Activated T-helper 17 cell treated with anti-CD3 and anti-CD28 coated beads, Interleukin-2, amount 50 U/mL, for 72 hours (primary cell): ENCODE results near the gene DUSP15. TPM values are rescaled to one million over a fixed set of nuclear protein-coding genes. Genes with fewer than 3 reads are reported as not detected.
"Not testable (repeated sequence)": the region's sequence is repeated elsewhere in the genome, so short reads cannot be mapped to it uniquely, and the experiment has no call there.

ENCODE experiments used
- ATAC-seq: fragments of 150-1000 bp; cut with Tn5 transposase; replicated peaks from 2 replicates; pipeline ENCODE4 v1.10.0; 2021; ENCODE audit warnings: mild to moderate bottlenecking, moderate library complexity
- H3K27ac Mint-ChIP-seq: one replicate; pipeline ENCODE4 v1.8.0; 2022; ENCODE audit warnings: mixed read lengths
- H3K27me3 Mint-ChIP-seq: one replicate; pipeline ENCODE4 v1.8.0; 2022; ENCODE audit warnings: mixed read lengths
- H3K36me3 Mint-ChIP-seq: one replicate; pipeline ENCODE4 v1.8.0; 2022; ENCODE audit warnings: low read depth, mild to moderate bottlenecking, mixed read lengths
- H3K4me1 Mint-ChIP-seq: one replicate; pipeline ENCODE4 v1.8.0; 2022; ENCODE audit warnings: mixed read lengths
- H3K4me3 Mint-ChIP-seq: one replicate; pipeline ENCODE4 v1.8.0; 2022; ENCODE audit warnings: mild to moderate bottlenecking, mixed read lengths
- H3K9me3 Mint-ChIP-seq: one replicate; pipeline ENCODE4 v1.8.0; 2022; ENCODE audit warnings: mixed read lengths
- total RNA-seq, 2 donors: library from RNA; stranded (reverse); gene quantifications; one replicate each; pipeline ENCODE4 v1.2.3, GENCODE V29; 2022

The DUSP15 gene
- total RNA-seq, 2 donors from 2014 or later: not detected

DNA sequence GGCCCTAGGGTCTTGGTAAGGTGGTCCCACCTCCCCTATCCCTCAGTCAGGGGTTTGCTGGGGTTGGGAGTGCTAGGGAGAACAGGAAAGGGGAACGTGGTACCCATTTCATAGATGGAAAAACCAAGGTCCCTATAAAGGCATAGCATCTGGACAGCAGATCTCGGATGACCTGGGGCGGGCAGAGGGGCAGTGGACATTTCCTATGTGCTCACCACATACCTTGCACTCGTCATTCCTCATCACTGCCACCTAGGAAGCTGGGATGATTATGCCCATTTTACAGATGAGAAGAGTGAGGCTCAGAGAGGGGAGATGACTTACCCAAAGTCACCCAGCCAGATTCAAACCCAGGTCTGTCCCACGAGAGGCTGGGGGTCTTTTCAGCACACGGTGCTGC, 39.1 kb downstream of the DUSP15 start:
- no peaks in the 10 kb centered on the region for H3K36me3 Mint-ChIP-seq

DNA sequence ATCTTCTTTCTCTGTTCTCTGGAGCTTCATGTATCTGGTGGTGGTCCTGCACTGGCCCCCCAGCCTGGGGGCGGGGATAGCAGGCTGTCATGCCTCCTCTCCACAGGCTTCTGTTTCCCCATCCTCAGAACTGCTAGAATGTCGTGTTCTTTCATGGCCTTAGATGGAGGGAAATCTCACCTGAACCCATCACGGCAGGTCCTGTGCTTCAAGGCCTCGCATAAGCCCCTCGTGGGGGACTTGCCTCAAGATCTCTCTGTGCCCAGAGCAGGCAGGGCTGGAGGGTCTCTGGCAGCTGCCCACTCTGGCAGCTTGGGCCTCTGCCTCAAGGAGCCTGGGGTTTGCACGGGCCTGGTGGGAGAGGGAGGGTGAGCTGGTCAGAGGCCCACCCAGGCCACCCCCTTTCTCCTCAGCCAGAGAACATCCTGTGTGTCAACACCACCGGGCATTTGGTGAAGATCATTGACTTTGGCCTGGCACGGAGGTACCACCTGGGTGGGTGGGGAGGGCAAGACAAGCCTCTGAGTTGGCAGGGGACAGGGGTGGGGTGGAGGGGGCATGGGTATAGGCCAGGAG, 39.8 kb downstream of the DUSP15 start:
- Mint-ChIP-seq H3K9me3 (no peaks in the 10 kb centered on the region), H3K36me3 (no peaks in the 10 kb centered on the region), H3K4me1 (no peaks in the 10 kb centered on the region), H3K27ac (peak overlapping the region; percentile 4), H3K27me3 (no peaks in the 10 kb centered on the region), H3K4me3 (no peak overlapping the region)
- no peak for ATAC-seq

More for the DNA sequence above, 39.1 kb downstream of the DUSP15 start:
- Mint-ChIP-seq H3K27me3 (no peaks in the 10 kb centered on the region), H3K9me3 (no peaks in the 10 kb centered on the region), H3K27ac (no peak overlapping the region), H3K4me1 (no peaks in the 10 kb centered on the region), H3K4me3 (no peak overlapping the region)
- no peak for ATAC-seq

DNA sequence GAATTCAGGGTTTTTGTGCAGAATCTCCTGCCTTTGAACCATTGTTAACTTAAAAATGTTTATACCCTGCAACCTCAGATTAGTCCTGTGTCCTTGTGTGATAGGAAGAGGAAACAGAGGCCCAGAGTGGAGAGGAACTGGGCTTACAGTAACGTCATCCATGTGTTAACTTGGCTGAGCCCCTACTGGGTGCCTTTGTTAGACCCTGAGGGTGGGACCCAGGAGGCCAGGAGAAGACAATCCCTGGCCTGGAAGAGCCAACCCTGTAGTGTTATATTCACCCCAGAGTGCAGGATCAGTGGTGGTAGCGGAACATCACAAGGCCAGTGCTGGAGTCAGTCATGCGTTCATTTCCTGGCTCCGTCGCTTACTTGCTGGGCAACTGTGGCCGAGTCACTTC, 40.6 kb downstream of the DUSP15 start:
- Mint-ChIP-seq H3K36me3 (no peaks in the 10 kb centered on the region), H3K9me3 (no peaks in the 10 kb centered on the region), H3K27me3 (no peaks in the 10 kb centered on the region), H3K4me1 (no peaks in the 10 kb centered on the region), H3K27ac (peak overlapping the region; percentile 4), H3K4me3 (no peak overlapping the region)
- no peak for ATAC-seq

DNA sequence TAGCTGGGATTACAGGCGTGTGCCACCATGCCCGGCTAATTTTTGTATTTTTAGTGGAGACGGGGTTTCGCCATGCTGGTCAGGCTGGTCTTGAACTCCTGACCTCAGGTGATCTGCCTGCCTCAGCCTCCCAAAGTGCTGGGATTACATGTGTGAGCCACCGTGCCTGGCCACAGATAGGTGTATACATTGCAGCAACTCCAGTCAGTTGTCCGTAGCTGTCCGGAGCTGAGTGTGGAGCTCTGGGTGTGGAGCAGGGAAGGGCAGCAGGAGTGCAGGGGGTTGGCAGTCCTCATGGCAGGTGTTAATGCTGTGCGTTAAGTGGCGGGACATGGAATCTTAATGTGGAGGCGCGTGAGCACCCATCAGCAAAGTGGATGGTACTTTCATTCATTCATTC, 42.3 kb downstream of the DUSP15 start:
- not testable (repeated sequence) for H3K36me3 Mint-ChIP-seq, H3K4me3 Mint-ChIP-seq, H3K9me3 Mint-ChIP-seq, ATAC-seq, H3K27me3 Mint-ChIP-seq, H3K4me1 Mint-ChIP-seq, H3K27ac Mint-ChIP-seq

DNA sequence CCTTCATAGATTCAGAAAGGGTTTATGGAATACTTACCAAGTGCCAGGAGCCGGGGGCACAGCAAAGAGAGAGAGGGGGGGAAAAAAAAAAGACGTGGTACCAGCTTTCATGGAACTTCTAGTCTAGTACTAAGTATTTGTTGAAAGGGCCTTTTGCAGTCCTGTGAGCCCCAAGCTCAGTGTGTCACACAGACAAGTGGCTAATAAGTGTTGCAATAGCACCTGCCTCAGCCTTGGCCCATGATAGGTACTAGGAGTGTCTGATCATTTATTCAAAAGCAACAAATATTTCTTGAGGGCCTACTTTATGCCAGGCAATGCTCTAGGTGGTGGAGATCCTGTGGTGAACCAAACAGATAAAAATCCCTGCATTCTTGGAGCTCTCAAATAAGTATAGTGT, 43.3 kb downstream of the DUSP15 start:
- H3K27me3 Mint-ChIP-seq: no peaks in the 10 kb centered on the region
- H3K9me3 Mint-ChIP-seq: no peaks in the 10 kb centered on the region
- no peaks in the 10 kb centered on the region for H3K4me1 Mint-ChIP-seq
- ATAC-seq: no peak
- no peaks in the 10 kb centered on the region for H3K36me3 Mint-ChIP-seq
- no peak overlapping the region for H3K27ac Mint-ChIP-seq
- no peak overlapping the region for H3K4me3 Mint-ChIP-seq

DNA sequence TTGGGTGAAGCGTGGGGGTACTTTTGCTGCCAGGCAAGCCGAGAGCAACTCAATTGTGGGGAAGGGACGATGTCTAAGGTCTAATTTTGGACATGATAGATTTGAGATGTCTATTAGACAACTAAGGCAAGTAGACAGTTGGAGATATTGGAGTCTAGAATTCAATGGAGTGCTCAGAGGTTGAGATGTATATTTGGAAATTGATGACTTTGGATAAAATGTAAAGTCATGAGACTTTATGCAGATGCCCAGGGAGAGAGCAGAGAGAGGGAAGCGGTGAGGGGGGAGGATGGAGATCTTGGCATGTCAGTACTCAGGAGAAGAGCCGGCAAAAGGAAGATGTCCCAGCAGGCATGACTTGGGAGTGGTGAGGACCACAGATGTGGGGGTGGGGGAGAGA, 44.3 kb downstream of the DUSP15 start:
- no peaks in the 10 kb centered on the region for H3K36me3 Mint-ChIP-seq
- no peaks in the 10 kb centered on the region for H3K27me3 Mint-ChIP-seq
- H3K27ac Mint-ChIP-seq: no peak overlapping the region
- ATAC-seq: no peak
- no peaks in the 10 kb centered on the region for H3K4me1 Mint-ChIP-seq
- H3K9me3 Mint-ChIP-seq: no peaks in the 10 kb centered on the region
- no peak overlapping the region for H3K4me3 Mint-ChIP-seq

DNA sequence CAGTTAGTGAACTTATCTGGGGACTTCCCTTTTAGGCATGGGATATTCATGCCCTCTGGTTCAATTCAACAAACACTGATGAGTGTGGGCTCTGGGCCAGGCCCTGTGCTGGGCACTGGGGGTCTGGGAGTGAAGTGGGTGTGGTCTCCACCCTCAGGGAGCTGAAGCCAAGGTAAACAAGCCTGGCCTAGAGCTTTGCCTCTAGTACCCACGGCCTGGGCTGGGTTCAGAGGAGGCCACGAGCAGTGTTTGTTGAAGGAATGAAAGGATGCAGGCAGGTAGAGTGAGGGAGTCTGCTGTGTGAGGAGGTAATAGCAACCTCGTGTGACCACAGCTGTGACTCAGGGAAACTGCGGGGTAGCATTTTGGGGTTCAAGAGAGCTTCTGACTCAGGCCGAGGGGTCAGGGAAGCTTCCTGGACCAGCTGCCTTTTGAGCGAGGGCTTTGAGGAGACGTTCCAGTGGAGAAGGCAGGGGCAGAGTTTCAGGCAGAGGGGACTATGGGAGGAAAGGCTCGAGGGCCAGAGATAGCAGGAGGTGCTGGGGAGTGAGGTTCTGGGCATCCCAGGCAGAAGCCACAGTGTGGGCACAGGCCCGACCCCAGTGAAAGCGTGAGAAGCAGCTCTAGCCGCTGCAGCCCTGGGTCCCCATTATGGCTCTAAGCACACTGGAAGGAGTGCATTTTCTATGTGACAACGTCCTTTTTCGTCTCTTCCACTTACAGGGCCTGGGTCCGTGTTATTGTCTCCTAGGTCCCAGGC, 45.6 kb downstream of the DUSP15 start:
- ATAC-seq: no peak
- H3K9me3 Mint-ChIP-seq: no peaks in the 10 kb centered on the region
- no peaks in the 10 kb centered on the region for H3K27me3 Mint-ChIP-seq
- H3K4me1 Mint-ChIP-seq: no peaks in the 10 kb centered on the region
- no peak overlapping the region for H3K4me3 Mint-ChIP-seq
- H3K36me3 Mint-ChIP-seq: no peaks in the 10 kb centered on the region
- no peak overlapping the region for H3K27ac Mint-ChIP-seq

DNA sequence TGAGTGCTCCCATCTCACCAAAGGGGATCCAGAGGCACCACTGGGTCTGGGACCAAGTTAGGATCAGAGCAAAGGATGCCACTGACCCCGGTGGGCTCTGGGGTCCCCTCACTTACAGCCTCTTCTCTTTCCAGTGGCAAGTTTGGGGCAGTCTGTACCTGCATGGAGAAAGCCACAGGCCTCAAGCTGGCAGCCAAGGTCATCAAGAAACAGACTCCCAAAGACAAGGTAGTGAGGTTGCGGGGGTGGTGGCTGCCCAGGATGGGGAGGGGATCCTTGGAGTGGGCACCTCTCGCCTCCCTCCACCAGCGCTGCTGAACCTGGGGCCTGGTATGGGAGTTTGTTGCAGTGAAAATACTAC, 46.2 kb downstream of the DUSP15 start:
- Mint-ChIP-seq H3K9me3 (no peaks in the 10 kb centered on the region), H3K4me3 (no peak overlapping the region)

DNA sequence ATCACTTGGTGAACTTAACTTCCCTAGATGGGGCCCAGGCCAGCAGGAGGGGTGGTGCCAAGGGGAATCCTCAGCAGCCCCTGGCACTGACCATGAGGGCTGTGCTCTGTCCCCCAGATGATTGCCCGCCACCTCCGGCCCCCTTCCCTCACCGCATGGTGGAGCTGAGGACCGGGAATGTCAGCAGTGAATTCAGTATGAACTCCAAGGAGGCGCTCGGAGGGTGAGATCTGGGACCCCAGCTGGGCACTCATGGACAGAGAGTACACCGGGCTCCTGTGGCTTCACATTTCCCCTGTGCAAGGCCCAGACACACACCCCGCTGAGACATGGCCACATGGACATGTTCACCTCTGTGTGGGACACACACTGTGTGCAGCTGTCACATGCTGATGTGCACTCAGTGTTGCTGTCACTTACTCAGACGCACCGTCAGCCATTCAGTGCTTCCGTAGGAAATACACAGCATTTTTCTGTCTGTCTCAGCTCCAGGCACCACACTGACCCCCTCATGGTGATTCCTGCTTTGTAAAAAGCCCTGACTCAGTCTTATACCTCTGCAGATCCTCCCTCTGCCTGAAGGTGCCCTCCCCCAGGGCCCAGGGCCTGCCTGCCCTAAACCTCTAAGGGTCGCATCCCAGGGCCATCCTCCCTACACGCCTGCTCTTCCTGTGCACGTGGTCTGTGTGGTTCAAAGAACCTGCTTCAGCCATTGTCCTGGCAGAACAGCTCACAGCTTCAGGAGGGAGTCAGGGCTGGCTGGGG, 46.8 kb downstream of the DUSP15 start:
- no peaks in the 10 kb centered on the region for H3K9me3 Mint-ChIP-seq
- H3K4me3 Mint-ChIP-seq: no peak overlapping the region
- no peaks in the 10 kb centered on the region for H3K27me3 Mint-ChIP-seq
- ATAC-seq: no peak
- no peak overlapping the region for H3K27ac Mint-ChIP-seq
- no peaks in the 10 kb centered on the region for H3K36me3 Mint-ChIP-seq
- no peaks in the 10 kb centered on the region for H3K4me1 Mint-ChIP-seq

More for the DNA sequence above, 46.2 kb downstream of the DUSP15 start:
- H3K27me3 Mint-ChIP-seq: no peaks in the 10 kb centered on the region
- no peaks in the 10 kb centered on the region for H3K36me3 Mint-ChIP-seq
- H3K27ac Mint-ChIP-seq: no peak overlapping the region
- no peak for ATAC-seq
- H3K4me1 Mint-ChIP-seq: no peaks in the 10 kb centered on the region

DNA sequence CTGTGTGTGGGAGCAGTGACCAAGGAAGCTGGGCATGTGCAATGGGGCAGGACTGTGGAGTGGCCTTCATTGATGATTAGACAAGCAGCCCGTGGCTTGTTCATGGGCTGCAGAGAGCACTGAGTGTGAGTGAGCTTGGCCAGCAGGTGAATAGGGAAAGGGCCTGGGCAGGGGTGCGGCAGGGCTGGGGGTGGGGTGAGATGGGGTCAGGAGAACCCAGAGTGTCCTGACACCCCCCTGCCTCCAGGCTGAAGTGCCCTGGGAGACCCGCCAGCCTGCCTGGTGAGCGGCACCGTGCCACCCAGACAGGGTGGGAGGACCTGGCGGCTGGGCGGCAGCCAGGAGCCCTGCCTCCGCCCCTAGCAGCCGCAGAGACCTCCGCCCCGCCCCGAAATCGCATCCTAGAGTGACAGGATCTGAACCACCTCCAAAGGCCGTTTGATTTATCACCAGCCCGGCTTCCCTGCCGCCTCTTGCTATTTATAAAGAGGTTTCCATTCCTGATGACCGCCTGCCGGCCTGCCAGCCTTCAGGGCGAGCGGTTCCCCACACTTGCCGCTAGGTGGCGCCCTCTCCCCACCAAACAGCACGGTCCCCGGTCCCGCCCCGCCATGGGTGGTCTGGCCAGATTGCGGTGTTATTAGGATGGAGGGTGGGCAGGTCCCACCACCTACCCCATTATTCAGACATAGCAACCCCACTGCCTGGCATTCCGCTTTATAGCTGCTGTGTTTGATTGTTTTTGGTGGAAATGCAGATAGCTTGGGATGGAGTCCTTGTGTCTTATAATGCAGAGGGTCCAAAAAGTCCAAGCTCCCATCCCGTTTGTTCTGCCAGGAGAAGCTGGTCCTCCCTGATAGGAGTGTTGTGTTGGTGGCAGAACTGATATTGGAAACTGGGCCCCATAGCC, 47.7 kb downstream of the DUSP15 start:
- H3K4me1 Mint-ChIP-seq: no peaks in the 10 kb centered on the region
- H3K36me3 Mint-ChIP-seq: no peaks in the 10 kb centered on the region
- H3K4me3 Mint-ChIP-seq: peak overlapping the region; percentile 10
- H3K27me3 Mint-ChIP-seq: no peaks in the 10 kb centered on the region
- peak; percentile 84 for ATAC-seq
- no peaks in the 10 kb centered on the region for H3K9me3 Mint-ChIP-seq
- no peak overlapping the region for H3K27ac Mint-ChIP-seq

DNA sequence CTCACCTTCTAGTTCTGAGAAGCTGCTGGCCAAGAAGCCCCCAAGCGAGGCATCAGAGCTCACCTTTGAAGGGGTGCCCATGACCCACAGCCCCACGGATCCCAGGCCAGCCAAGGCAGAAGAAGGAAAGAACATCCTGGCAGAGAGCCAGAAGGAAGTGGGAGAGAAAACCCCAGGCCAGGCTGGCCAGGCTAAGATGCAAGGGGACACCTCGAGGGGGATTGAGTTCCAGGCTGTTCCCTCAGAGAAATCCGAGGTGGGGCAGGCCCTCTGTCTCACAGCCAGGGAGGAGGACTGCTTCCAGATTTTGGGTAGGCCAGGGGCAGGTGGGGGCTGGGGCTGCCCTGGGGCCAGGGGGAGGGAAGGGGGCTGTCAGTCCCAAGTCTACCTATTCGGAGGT, 48.9 kb downstream of the DUSP15 start:
- no peaks in the 10 kb centered on the region for H3K9me3 Mint-ChIP-seq
- no peak overlapping the region for H3K27ac Mint-ChIP-seq
- H3K27me3 Mint-ChIP-seq: no peaks in the 10 kb centered on the region
- H3K4me1 Mint-ChIP-seq: no peaks in the 10 kb centered on the region
- no peak overlapping the region for H3K4me3 Mint-ChIP-seq
- H3K36me3 Mint-ChIP-seq: no peaks in the 10 kb centered on the region
- no peak for ATAC-seq

DNA sequence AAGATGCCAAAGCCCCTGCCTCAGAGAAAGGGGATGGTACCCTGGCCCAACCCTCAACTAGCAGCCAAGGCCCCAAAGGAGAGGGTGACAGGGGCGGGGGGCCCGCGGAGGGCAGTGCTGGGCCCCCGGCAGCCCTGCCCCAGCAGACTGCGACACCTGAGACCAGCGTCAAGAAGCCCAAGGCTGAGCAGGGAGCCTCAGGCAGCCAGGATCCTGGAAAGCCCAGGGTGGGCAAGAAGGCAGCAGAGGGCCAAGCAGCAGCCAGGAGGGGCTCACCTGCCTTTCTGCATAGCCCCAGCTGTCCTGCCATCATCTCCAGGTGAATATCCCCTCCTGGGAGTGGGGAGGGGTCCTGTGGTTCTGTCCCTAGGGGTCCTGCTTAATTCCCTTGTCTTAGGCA, 50.1 kb downstream of the DUSP15 start:
- ATAC-seq: no peak
- no peaks in the 10 kb centered on the region for H3K27me3 Mint-ChIP-seq
- no peaks in the 10 kb centered on the region for H3K4me1 Mint-ChIP-seq
- H3K9me3 Mint-ChIP-seq: no peaks in the 10 kb centered on the region
- no peaks in the 10 kb centered on the region for H3K36me3 Mint-ChIP-seq
- no peak overlapping the region for H3K27ac Mint-ChIP-seq
- H3K4me3 Mint-ChIP-seq: no peak overlapping the region

DNA sequence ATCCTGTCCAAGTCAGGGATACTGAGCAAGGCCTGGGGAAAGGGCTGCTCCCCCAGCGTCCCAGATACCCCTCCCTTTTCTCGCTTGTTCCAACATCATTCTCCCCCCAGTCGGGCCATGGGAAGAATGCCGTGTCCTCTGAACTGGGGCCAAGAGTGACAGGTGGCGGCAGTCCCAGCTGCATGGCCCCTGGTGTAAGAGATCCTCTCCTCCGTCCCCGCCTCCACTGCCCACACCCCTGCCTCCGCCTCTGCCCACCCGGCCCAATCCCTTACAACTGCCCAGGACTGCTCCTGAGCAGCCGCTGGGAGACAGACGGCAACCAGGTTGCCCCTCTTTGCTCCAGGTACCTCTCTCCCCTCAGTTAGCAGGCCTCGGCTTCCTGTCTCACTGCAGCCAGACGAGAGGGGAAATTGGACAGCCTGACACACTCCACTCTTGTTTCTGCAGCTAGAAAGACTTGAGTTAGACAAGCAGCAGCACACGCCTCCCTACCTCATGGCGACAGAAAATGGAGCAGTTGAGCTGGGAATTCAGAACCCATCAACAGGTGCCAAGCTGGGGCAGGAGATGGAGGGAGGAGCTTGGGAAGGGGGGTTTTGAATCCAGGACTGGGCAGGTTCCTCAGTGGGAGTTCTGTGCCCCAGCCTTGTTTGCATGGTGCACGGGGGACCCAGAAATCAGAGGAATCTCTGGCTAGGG, 51.1 kb downstream of the DUSP15 start, which contains the start of gene MYLK2:
TSS of gene MYLK2 (plus strand) at position 274 of the 702 bp plus-strand sequence. CDS start at position 499, 225 bp downstream.
- Mint-ChIP-seq H3K36me3 (no peaks in the 10 kb centered on the region), H3K4me1 (no peaks in the 10 kb centered on the region), H3K27ac (no peak within 1 kb of the TSS), H3K4me3 (no peak within 1 kb of the TSS), H3K27me3 (no peaks in the 10 kb centered on the region), H3K9me3 (no peaks in the 10 kb centered on the region)
- no peak for ATAC-seq
